ENCODE results near the gene RAD51B.

The RAD51B gene

DNA sequence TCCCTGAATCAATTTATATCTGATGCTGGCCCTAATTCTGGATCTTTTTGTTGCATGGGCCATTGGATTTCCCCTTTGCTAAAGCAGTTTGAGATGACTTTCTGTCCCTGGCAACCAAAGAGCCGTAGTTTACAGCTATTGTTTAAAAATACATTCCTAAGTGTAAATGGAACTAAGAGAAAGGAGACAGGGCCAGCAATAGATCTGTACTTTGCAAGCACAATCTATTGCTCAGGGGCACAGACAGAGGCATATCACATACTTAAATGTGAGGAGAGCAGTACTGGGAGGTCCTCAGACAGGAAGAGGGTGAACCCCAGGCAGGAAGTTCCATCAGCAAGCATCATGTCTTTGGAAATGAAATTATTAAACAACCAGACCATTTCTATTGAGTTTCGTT is 846.7 kb downstream of the RAD51B start:
- DNase-seq = no peak

DNA sequence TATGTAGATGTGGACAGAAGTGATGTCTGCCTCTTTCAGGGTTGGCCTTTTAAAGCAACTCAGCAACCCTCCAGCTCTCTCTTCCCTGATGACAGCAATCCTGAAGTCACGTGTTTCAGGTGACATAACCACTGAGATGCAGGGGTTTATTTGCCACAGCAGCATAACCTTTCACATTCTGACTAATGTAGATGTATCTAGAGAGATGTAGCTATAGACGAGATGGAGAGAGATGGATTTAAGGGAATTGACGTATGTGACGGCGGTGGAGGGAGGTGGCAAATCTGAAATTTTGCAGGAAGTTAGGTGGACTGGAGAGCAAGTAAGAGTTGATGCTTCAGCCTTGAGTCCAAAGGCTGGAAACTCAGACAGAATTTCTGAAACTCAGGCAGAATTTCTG is 847.3 kb downstream of the RAD51B start:
- TF ChIP-seq, protein P1, sequence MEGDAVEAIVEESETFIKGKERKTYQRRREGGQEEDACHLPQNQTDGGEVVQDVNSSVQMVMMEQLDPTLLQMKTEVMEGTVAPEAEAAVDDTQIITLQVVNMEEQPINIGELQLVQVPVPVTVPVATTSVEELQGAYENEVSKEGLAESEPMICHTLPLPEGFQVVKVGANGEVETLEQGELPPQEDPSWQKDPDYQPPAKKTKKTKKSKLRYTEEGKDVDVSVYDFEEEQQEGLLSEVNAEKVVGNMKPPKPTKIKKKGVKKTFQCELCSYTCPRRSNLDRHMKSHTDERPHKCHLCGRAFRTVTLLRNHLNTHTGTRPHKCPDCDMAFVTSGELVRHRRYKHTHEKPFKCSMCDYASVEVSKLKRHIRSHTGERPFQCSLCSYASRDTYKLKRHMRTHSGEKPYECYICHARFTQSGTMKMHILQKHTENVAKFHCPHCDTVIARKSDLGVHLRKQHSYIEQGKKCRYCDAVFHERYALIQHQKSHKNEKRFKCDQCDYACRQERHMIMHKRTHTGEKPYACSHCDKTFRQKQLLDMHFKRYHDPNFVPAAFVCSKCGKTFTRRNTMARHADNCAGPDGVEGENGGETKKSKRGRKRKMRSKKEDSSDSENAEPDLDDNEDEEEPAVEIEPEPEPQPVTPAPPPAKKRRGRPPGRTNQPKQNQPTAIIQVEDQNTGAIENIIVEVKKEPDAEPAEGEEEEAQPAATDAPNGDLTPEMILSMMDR (IDR thresholded peaks at IDR 0.05; ENCODE audit: low read depth, low read length) = no peak
- Histone ChIP-seq H3K9me3 (no peaks in the 10 kb centered on the region), H3K4me3 (ENCODE audit: low read depth, low read length) (no peak overlapping the region), H3K4me1 (no peaks in the 10 kb centered on the region), H3K27me3 (no peaks in the 10 kb centered on the region), H3K36me3 (no peaks in the 10 kb centered on the region)
- DNase-seq = no peak

More for the DNA sequence above, 846.7 kb downstream of the RAD51B start:
- no peaks in the 10 kb centered on the region for H3K4me1 ChIP-seq
- H3K27me3 ChIP-seq = no peaks in the 10 kb centered on the region
- no peak overlapping the region for H3K4me3 ChIP-seq (ENCODE audit: low read depth, low read length)
- H3K9me3 ChIP-seq = no peaks in the 10 kb centered on the region
- H3K36me3 ChIP-seq = no peaks in the 10 kb centered on the region
- TF ChIP-seq, protein P1 (IDR thresholded peaks at IDR 0.05; ENCODE audit: low read depth, low read length) = no peak

DNA sequence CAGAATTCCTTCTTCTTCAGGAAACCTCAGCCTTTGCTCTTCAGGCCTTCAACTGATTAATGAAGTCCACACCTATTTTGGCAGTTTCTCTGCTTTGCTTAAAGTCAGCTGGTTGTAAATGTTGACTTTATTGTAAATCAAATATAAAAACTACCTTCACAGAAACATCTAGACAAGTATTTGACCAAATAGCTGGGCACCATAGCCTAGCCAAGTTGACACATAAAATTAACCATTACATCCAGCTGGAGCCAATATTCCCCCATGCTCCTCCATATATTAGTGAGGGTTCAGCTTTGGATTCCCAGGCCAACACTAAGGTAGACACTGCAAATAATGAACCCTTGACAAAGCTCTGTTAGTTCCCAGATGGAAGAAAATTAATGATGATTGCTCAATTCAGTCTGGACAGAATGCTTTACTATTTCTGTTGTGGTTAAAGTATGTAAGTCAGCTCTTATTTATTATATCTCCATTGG is 847.8 kb downstream of the RAD51B start:
- Histone ChIP-seq H3K9me3 (no peaks in the 10 kb centered on the region), H3K4me1 (no peaks in the 10 kb centered on the region), H3K4me3 (ENCODE audit: low read depth, low read length) (no peak overlapping the region), H3K36me3 (no peaks in the 10 kb centered on the region), H3K27me3 (no peaks in the 10 kb centered on the region)
- TF ChIP-seq, protein P1 (IDR thresholded peaks at IDR 0.05; ENCODE audit: low read depth, low read length) = no peak
- no peak for DNase-seq

DNA sequence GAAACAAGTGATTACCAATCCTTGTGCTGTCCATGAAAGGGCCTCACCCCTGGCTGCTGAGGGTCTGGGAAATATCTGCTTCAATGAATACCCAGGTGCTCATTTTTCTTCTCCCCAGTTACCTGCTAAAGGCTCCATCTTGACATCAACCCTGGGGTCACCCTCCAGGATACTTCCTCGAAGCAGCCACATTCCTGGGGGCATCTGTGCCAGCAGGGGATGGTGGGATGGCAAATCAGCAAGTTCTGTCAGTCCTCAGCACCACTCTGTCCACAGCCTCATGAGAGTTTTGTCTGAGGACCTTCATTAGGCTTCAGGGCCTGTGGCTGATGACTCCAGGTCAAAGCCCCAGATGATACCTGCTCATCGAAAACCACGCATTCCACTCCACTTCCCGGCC is 848.4 kb downstream of the RAD51B start:
- Histone ChIP-seq H3K4me1 (no peaks in the 10 kb centered on the region), H3K27me3 (no peaks in the 10 kb centered on the region), H3K9me3 (no peaks in the 10 kb centered on the region), H3K4me3 (ENCODE audit: low read depth, low read length) (no peak overlapping the region), H3K36me3 (no peaks in the 10 kb centered on the region)
- TF ChIP-seq, protein P1 (IDR thresholded peaks at IDR 0.05; ENCODE audit: low read depth, low read length) = no peak
- no peak for DNase-seq

DNA sequence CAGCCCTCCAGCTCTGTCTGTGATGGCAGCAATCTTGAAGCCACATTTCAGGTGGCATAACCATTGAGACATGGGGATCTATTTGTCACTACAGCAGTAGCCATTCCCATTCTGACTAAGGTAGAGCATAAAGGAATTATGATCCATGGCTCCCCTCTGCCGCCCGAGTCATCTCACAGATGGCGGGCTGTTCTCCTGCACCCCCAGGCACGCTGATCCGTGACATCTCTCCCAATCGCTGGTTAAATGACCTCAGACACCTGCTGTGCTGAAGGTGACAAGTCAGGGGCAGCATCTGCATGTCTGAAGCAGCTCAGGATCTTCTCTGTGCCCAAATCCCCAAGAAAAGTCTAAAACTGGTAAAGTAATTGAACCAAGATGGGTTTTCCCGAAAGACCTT is 849.0 kb downstream of the RAD51B start:
- Histone ChIP-seq H3K27me3 (no peaks in the 10 kb centered on the region), H3K4me3 (ENCODE audit: low read depth, low read length) (no peak overlapping the region), H3K36me3 (no peaks in the 10 kb centered on the region), H3K4me1 (no peaks in the 10 kb centered on the region), H3K9me3 (no peaks in the 10 kb centered on the region)
- DNase-seq = no peak
- TF ChIP-seq, protein P1 (IDR thresholded peaks at IDR 0.05; ENCODE audit: low read depth, low read length) = no peak

DNA sequence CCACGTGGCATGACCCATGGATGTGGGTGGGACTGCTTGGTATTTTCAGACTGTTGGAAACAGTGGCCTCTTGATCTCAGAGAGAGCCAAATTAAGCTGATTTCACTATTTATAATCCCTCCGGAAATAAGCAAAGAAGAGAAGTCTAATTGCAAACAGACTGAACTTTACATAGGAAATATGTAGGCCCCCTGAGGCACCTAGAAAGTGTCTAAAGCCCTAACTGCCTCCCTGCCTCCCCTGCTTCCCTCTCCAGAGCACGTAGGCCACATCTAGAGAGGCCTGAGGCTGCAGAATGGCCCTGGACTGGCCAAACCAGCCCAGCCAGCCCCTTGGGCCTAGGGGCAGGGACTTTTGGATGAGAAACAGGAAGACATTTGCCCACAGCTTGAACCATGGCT is 849.5 kb downstream of the RAD51B start:
- H3K4me3 ChIP-seq (ENCODE audit: low read depth, low read length) = no peak overlapping the region
- TF ChIP-seq, protein P1 (IDR thresholded peaks at IDR 0.05; ENCODE audit: low read depth, low read length) = no peak
- H3K9me3 ChIP-seq = no peaks in the 10 kb centered on the region
- no peak for DNase-seq
- H3K36me3 ChIP-seq = no peaks in the 10 kb centered on the region
- no peaks in the 10 kb centered on the region for H3K4me1 ChIP-seq
- H3K27me3 ChIP-seq = no peaks in the 10 kb centered on the region

All from BE2C (cell line).